Retina (tissue), 1 donor: ENCODE data around the gene TULP4.
"Not testable (repeated sequence)": the region's sequence is repeated elsewhere in the genome, so short reads cannot be mapped to it uniquely, and the experiment has no call there.

Experiments used
- DNase-seq: peaks from one replicate; pipeline ENCODE4 v3.0.0-alpha.2; 2016

Gene TULP4

GRCh38 chr6:158539413-158539812, 227.1 kb downstream of the TULP4 start:
- peak; percentile 65 for DNase-seq

DNA sequence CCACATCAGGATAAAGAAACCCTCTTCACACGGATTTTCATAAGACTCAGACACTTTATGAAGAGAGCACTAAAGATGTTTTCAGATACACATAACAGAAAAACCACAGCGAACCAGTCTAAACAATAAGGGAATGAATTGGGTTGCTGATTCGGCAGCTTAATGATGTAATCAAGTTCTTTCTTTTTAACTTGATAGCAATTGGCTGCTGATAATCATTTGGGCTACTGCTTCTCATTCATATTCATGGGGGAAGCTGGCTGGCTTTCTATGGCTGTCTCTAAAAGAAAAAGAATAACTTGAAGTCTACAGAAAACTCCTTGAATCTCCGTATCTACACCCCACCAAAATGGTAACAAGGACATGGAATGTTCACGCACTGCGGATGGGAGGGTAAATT, 227.6 kb downstream of the TULP4 start:
- DNase-seq = no peak

- DNase-seq = no peak
Observed at GRCh38 chr6:158543606-158544185, 231.4 kb downstream of the TULP4 start.

DNA sequence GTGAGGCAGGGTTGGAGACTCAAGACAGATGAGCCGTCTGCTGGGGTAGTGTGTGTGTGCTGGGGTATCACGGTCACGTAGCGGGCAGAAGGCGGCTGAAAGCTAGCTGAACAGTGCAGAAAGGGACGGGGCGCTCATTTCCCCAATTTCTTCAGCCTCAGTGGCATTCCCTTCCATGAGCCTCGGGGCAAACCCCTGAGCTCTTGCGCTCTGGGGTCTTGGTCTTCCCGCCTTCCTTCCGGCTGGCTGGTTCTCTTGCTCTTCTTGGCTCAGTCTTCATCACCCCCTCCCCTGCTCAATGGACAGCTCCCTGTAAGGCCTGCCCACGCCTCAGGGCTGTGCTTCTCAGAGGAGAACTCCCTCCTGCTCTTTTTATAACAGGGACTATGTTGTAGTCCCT, 232.2 kb downstream of the TULP4 start:
- DNase-seq = no peak

DNA sequence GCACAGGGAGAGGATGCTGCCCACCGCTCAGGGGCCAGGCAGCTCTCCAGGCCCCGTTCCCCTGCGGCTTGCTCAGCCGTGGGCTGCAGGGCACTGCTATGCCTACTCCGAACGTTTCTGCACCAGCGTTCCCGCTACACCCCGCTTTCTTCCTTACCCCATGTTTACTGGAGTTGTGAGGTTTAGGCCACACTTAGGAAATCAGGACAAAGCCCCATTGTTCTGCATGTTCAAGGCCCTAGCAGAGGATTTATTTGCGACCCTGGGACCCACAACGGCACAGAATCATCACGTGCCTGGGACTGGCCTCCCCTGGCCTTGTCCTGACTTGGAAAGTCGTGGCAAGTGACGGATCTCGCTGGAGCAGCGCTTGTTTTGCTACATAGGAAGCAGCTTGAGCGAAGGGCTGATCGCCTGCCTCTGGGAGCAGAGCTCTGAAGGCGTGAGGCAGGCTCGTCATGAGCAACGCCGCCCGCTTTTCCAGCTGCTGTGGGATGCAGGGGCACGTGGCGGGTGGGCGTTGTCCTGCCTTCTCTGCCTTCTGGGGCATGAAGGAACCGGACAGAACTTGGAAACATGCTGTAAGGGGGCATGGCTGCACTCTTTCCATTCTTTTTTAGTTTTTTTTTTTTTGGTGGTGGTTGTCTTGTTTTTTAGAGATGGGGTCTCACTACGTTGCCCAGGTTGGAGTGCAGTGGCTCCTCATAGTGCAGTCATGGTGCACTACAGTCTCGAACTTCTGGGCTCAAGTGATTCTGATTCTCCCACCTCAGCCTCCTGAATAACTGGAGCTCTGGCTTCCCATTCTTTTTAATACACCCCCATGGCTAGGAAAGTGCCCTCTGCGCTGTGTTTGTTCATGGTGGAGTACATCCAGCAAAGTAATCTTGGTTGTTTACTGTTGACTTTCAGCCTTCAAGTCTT, 233.0 kb downstream of the TULP4 start:
- DNase-seq = no peak

DNA sequence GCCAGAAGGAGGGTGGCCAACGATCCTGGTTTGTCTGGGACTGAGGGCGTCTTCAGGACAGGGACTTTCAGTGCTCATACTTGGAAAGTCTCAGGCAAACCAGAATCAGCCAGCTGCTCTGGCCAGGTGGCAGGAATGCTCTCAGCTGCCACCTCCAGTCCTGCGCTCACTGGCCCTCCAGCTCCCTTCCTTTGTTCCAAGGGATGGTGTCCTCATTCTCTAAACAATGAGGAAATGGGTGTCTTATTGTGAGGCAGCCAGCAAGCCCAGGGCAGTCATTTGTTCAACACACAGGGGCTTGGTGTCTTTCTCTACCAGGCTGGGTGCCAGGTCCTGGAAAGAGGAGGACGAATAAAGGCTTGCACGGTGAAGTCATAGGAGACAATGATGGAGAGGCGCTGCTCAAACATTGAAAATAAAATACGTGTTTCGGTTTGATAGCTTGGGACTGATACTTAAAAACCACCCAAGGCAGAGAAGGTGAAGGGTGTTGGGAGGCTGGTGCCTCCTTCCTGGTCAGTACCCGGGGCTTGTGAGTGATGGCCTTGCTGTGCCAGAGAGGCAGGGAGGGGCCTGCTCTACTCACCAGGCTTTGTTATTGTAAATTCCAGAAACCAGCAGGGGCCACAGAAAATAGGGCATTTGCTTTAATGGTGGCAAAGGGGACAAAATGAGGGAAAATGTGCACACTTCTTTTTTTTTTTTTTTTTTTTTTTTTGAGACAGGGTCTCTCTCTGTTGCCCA, 236.3 kb downstream of the TULP4 start:
- DNase-seq = peak; percentile 59

DNA sequence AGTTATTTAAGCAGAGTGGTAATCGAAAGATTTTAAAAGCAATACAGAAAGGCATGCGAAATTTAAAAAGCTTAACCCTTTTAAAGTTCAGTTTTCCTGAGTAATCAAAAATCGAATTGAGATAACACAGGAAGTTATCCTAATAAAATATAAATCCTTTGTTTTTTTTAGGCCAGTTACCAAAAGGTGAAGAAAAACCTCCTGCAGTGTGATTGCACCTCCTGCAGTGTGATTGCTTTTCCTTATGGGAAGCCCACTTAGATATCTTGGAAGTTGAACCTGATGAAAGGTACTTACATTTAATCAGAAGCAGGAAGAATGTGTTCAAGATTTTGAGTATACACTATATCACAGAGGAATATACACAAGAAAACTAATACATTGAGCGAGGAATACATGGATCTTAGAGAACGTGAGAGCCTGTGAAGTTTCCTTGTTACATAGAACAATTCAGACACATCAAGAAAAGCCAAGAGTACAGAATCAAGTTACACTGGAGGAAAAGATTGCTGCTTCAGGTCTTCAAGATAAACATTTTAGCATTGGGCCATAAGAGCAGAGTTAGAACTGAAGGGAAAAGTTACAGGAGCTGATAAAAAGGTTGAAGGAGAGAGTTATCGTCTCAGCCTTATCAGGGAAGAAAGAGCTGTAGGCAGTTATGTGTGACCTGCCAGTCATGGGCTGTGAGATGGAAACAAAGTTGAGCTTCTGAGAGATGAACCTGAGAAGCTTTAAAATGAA, 240.0 kb downstream of the TULP4 start:
- DNase-seq = no peak

DNA sequence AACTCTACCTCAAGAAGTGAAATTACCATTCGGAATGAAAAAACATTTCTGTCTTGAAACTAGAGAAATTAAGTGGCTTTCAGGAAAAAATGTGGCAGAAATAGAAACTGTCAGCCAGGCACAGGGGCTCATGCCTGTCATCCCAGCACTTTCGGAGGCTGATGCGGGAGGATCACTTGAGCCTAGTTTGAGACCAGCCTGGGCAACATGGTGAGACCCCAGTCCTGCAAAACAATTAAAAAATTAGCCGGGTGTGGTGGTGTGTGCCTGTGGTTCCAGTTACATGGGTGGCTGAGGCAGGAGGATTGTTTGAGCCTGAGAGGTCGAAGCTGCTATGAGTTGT, 240.5 kb downstream of the TULP4 start:
- DNase-seq = no peak

GRCh38 chr6:158554611-158555361, 242.5 kb downstream of the TULP4 start:
- DNase-seq = no peak

DNA sequence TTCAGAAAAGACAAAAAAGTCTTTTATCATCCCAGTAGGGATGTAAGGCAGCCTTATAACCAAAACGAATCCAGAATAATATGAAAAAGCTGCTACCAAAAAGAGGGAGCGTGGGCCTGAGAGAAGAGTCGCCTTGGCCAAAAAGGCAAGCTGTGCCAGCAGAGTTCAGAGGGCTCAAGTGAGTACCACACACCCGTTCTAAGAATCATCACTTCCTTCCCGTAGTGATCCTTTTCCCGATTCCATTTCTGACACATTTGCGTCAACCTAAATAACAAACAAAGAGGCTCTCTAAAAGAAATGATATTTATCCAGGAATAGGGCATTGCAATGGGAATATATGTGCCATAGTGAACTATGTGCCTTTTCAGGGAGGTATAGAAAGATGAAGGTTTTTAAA, 243.8 kb downstream of the TULP4 start:
- no peak for DNase-seq

- DNase-seq = not testable (repeated sequence)
Observed at GRCh38 chr6:158557110-158557509, 244.8 kb downstream of the TULP4 start.

- no peak for DNase-seq
Observed at GRCh38 chr6:158557927-158558326, 245.7 kb downstream of the TULP4 start.

DNA sequence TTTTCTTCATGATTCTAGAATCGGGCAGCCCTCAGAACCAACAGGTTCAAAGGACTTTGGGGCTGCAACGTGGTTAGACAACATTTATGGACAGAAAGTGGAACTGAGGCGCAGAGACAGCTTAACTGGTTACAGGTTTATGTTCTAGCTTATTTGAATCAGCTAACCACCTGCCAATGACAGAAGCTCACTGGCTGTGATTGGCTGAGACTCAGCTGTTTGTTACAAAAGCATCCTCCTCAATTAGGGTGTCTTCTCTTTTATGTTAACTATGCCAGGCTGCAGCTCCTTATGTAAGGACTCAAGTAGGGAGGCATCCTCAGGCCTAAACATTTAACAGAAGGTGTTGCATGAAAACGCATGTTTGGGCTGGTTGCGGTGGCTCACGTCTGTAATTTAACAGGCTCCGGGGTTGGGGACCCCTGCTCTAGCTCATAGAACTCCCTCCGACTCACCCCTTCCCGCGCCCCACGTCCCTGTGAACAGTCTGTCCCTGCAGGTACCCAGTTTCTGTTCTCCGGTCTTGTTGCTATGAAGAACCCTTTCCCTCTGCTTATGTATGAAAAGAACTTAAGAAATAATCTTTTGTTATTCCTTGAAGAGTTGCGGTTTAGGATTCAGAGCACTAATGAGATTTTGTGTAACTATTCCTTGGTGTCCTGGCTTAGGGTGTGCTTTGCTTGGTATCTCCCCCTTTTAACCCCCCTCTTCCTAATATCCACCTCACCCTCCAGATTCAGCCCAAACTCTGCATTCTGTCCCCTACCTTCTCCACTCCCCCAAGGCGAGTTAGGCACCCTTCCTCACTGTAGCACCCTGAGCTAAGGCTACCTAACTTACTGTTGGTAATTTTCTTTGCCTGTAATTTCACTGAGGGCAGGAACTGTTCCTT, 246.4 kb downstream of the TULP4 start:
- no peak for DNase-seq

GRCh38 chr6:158559338-158559894, 247.2 kb downstream of the TULP4 start:
- no peak for DNase-seq

GRCh38 chr6:158559895-158560835, 247.9 kb downstream of the TULP4 start, which contains the start of gene TMEM181:
TMEM181 (plus strand) TSS chr6:158560091; CDS start chr6:158560225, 134 bp downstream.
- DNase-seq = peak; percentile 88

DNA sequence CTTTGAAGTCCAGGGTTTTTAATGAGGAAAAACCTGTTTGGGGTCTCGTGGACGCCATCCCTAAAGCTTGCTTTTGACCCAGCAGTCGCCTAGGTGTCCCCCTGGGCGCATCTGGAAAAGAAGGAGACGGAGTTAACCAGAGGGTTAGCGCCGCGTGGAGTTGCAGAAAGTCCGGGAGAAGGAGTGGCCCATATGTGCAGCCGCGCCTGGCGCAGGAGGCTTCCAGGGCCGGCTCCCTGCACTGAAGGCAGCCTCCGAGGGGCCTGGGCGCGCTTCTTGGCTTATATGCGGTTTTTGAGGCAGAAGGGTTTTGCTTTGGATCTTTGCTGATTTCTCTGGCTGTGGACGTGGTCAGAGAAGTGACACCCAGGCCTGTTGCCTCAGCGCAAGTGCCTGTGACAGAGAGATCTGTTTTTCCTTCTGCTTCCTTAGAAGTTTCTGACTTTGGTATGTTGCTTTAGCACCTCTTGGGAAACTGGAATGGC, 248.6 kb downstream of the TULP4 start:
- DNase-seq = no peak
